Activated CD4-positive, alpha-beta T cell treated with anti-CD3 and anti-CD28 coated beads, Interleukin-2, amount 10 ng/mL, durations not matched to agents 24 days and 14 days (primary cell): ENCODE data around the gene TRABD. TPM values are rescaled to one million over a fixed set of nuclear protein-coding genes. Genes with fewer than 3 reads are reported as not detected.
"Not testable (repeated sequence)": the region's sequence is repeated elsewhere in the genome, so short reads cannot be mapped to it uniquely, and the experiment has no call there.

Experiments
- DNase-seq: peaks from one replicate; pipeline ENCODE4 v3.0.0; 2022
- H3K27ac Mint-ChIP-seq: one replicate; pipeline ENCODE4 v1.8.0; 2022; ENCODE audit warnings: mild to moderate bottlenecking, mixed read lengths
- H3K27me3 Mint-ChIP-seq: one replicate; pipeline ENCODE4 v1.8.0; 2022; ENCODE audit warnings: mixed read lengths
- H3K36me3 Mint-ChIP-seq: one replicate; pipeline ENCODE4 v1.8.0; 2022; ENCODE audit warnings: low read depth, mild to moderate bottlenecking, mixed read lengths
- H3K4me1 Mint-ChIP-seq: one replicate; pipeline ENCODE4 v1.8.0; 2021; ENCODE audit warnings: mixed read lengths
- H3K4me3 Mint-ChIP-seq: one replicate; pipeline ENCODE4 v1.8.0; 2022; ENCODE audit warnings: mild to moderate bottlenecking, moderate library complexity, mixed read lengths
- H3K9me3 Mint-ChIP-seq: one replicate; pipeline ENCODE4 v1.8.0; 2021; ENCODE audit warnings: mixed read lengths
- intact Hi-C: fragments of 100-400 bp; cut with micrococcal nuclease; formaldehyde crosslinking; loops from one replicate; pipeline ENCODE4 v1.15.1; 2023
- total RNA-seq: library from RNA; stranded (reverse); gene quantifications from 2 replicates; pipeline ENCODE4 v1.2.3, GENCODE V29; 2022

Gene TRABD
- total RNA-seq, 1 donor from 2014 or later = 97.4 TPM

- peaks cover 6% of the 10 kb centered on the region for H3K4me1 Mint-ChIP-seq
- peaks cover 22% of the 10 kb centered on the region for H3K27me3 Mint-ChIP-seq
- no peak for DNase-seq
- no peak overlapping the region for H3K27ac Mint-ChIP-seq
- no peak overlapping the region for H3K4me3 Mint-ChIP-seq
- H3K9me3 Mint-ChIP-seq = no peaks in the 10 kb centered on the region
- intact Hi-C loops = no loop called here
- no peaks in the 10 kb centered on the region for H3K36me3 Mint-ChIP-seq
Observed at GRCh38 chr22:50165436-50166123, 20.1 kb upstream of the TRABD start.

DNA sequence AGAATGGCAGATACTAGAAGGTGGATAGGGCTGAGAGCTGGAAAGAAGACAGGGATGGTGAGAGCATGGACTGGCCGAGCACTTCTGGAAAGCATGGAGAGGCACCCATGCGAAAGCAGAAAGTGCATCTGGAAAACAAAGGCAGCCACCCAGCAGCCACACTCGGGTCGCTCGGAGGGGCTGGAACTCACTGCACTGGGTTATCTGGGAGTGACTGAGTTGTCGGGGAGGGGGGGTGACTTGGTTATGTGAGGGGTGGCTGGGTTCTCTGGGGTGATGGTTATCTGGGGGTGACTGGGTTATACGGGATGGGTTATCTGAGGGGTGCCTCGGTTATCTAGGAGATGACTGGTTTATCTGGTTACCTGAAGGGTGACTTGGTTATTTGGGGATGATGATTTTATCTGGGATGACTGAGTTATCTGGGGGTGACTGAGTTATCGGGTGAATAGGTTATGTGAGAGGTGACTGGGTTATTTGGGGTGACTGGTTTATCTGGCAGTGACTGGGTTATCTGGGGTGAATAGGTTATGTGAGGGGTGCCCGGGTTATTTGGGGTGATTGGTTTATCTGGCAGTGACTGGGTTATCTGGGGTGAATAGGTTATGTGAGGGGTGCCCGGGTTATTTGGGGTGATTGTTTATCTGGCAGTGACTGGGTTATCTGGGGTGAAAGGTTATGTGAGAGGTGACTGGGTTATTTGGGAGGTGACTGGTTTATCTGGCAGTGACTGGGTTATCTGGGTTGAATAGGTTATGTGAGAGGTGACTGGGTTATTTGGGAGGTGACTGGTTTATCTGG, 17.8 kb upstream of the TRABD start:
- Mint-ChIP-seq H3K9me3 (no peaks in the 10 kb centered on the region), H3K27me3 (peaks cover 36% of the 10 kb centered on the region), H3K4me1 (peaks cover 6% of the 10 kb centered on the region), H3K27ac (peak overlapping the region; percentile 25), H3K4me3 (peak overlapping the region; percentile 16), H3K36me3 (no peaks in the 10 kb centered on the region)
- intact Hi-C loops = no loop called here
- no peak for DNase-seq

DNA sequence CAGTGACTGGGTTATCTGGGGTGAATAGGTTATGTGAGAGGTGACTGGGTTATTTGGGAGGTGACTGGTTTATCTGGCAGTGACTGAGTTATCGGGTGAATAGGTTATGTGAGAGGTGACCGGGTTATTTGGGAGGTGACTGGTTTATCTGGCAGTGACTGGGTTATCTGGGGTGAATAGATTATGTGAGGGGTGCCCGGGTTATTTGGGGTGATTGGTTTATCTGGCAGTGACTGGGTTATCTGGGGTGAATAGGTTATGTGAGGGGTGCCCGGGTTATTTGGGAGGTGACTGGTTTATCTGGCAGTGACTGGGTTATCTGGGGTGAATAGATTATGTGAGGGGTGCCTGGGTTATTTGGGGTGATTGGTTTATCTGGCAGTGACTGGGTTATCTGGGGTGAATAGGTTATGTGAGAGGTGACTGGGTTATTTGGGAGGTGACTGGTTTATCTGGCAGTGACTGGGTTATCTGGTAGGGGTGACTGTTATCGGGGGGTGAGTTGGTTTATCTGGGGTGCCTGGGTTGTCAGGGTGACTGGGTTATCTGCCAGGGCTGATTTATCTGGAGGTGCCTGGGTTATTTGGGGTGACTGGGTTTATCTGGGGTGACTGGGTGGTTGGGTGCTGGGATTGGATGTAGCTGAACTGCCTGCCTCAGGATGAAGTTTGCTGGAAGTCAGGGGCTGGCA, 17.1 kb upstream of the TRABD start:
- H3K4me1 Mint-ChIP-seq, intact Hi-C loops, H3K9me3 Mint-ChIP-seq, DNase-seq, H3K36me3 Mint-ChIP-seq: not testable (repeated sequence)
- Mint-ChIP-seq H3K4me3 (peak overlapping the region; percentile 77), H3K27me3 (peaks cover 36% of the 10 kb centered on the region), H3K27ac (peak overlapping the region; percentile 73)

- Mint-ChIP-seq H3K27me3 (peaks cover 36% of the 10 kb centered on the region), H3K9me3 (no peaks in the 10 kb centered on the region), H3K27ac (peak overlapping the region; percentile 73), H3K4me1 (peaks cover 6% of the 10 kb centered on the region), H3K4me3 (peak overlapping the region; percentile 77), H3K36me3 (no peaks in the 10 kb centered on the region)
- intact Hi-C loops = no loop called here
- no peak for DNase-seq
Observed at GRCh38 chr22:50169181-50169759, 16.4 kb upstream of the TRABD start.

- intact Hi-C loops = no loop called here
- Mint-ChIP-seq H3K27me3 (peaks cover 36% of the 10 kb centered on the region), H3K4me1 (peaks cover 6% of the 10 kb centered on the region), H3K27ac (no peak overlapping the region), H3K9me3 (no peaks in the 10 kb centered on the region), H3K4me3 (peak overlapping the region; percentile 66), H3K36me3 (no peaks in the 10 kb centered on the region)
- DNase-seq = peak; percentile 83
Observed at GRCh38 chr22:50169774-50170341, 15.9 kb upstream of the TRABD start.

DNA sequence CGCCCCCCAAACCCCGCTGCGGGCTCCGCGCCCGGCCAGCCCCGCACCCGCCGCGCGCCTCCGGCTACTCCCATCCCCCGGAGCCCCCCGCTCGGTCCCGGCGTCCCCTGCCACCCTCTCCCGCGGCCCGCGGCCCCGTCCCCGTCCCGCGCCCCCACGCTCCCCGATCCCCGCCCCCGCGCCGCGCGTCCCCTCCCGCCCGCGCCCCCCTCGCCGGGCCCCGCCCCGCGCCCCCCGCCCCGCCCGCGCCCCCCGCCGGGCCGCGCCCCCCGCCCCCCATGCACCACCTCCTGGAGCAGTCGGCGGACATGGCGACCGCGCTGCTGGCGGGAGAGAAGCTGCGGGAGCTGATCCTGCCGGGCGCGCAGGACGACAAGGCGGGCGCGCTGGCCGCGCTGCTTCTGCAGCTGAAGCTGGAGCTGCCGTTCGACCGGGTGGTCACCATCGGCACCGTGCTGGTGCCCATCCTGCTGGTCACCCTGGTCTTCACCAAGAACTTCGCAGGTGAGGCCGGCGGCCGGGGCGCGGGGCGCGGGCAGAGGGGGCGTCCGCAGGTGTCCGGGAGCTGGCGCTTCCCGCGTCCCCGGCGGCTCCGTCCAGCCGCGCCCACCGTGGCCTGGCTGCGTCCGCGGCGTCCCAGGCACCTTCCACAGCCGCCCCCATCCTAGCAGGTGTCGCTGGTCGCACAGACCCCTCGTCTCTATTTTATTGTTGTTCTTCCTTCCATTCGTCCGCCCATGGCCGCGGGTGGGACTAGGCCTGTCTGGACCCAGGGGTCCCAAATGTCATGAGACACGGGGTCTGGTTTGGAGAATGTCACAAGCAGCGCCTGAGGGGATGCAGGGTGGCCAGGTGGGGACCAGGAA, 15.0 kb upstream of the TRABD start, which contains the start of gene PANX2:
Gene PANX2 (plus strand): TSS at position 279 of the 866 bp plus-strand sequence. CDS start 0 bp downstream, at position 279.
- peak within 1 kb of the TSS; percentile 73 for H3K27ac Mint-ChIP-seq
- intact Hi-C loops = no loop called here

DNA sequence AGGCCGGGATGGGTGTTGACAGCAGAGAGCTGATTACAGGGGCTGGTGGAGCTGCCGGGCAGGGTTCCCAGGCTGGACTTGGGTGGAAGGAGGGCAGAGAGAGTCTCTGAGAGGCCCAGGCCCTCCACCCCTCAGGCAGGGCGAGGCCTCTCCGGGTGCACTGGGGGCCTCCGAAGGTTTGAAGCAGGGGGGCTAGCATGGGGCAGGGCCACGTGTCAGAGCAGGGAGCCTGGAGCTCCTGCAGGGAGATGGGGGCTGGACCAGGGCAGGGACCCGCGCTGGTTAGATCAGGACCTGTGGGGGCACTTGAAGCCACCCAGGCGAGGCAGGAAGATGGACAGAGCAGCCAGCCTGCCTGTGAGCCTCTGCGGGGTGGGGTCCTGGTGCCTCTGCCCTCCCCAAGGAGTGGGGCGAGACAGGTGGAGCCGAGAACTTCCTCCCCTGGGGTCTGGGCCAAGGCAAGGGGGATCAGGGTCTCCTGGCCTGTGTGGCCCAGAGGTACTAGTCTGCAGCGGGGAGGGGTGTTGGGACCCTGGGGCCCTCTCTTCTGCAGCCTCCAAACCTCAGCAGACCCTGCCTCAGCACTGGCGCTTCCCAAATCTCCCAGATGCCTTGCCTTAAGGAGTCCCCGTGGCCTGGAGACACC, 14.3 kb upstream of the TRABD start:
- H3K27me3 Mint-ChIP-seq = peaks cover 36% of the 10 kb centered on the region
- no peak for DNase-seq
- peaks cover 6% of the 10 kb centered on the region for H3K4me1 Mint-ChIP-seq
- H3K4me3 Mint-ChIP-seq = peak overlapping the region; percentile 79
- no peaks in the 10 kb centered on the region for H3K9me3 Mint-ChIP-seq
- H3K27ac Mint-ChIP-seq = peak overlapping the region; percentile 73
- no peaks in the 10 kb centered on the region for H3K36me3 Mint-ChIP-seq
- intact Hi-C loops = no loop called here

More for the DNA sequence above, 15.0 kb upstream of the TRABD start, which contains the start of gene PANX2:
- H3K27me3 Mint-ChIP-seq = peaks cover 36% of the 10 kb centered on the region
- peak within 1 kb of the TSS; percentile 79 for H3K4me3 Mint-ChIP-seq
- no peak for DNase-seq
- H3K36me3 Mint-ChIP-seq = no peaks in the 10 kb centered on the region
- no peaks in the 10 kb centered on the region for H3K9me3 Mint-ChIP-seq
- peaks cover 6% of the 10 kb centered on the region for H3K4me1 Mint-ChIP-seq

DNA sequence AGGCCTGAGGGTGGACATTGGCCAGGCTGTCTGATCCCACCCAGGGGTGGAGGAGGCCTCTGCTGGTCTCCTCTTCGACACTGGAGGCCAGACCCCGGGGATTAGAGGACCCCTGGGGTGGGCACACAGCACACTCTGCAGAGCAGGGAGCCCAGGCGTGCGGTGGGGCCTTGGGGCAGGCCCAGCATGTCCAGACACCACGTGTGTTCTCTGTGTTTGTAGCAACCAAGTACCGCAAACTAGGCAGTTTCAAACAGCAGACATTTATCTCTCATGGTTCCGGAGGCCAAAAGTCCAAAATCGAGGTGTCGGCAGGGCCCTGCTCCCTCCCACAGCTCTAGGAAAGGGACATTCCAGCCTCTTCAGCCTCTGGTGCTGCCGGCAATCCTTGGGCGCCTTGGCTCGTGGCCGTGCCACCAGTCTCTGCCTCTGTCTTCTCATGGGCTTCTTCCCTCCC, 13.7 kb upstream of the TRABD start:
- Mint-ChIP-seq H3K27ac (peak overlapping the region; percentile 11), H3K4me1 (peaks cover 6% of the 10 kb centered on the region), H3K36me3 (no peaks in the 10 kb centered on the region), H3K9me3 (no peaks in the 10 kb centered on the region), H3K27me3 (peaks cover 36% of the 10 kb centered on the region), H3K4me3 (peak overlapping the region; percentile 25)
- DNase-seq = no peak
- intact Hi-C loops = no loop called here

DNA sequence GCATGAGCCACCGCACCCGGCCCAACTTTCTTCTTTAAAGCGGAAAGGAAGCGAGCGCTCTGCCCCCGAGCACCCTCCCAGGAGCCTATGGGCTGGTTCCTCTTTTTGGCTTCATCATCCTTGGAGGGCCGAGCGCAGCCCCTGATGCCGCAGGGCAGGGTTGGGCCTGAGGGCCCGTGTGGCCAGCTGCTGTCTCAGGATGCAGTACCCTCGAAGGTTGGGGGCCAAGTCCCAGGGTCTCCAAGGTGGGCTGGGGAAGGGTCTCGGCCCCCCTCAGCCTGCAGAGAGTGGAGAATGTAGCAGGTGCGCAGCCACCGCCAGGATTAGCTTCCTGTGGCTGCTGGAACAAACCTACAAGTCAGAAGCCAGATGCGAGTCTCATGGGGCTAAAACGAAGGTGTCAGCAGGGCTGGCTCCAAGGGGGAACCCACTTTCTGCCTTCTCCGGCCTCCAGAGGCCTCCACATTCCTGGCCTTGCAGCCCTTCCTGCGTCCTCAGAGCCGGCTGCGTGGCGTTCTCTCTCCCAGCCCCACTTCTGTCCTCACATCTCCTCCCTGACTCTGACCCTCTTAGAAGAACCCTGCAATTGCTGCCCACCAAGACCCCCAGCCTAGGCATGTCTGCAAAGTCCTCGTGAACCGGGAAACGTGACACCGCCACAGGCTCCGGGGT, 12.3 kb upstream of the TRABD start:
- intact Hi-C loops = no loop called here
- Mint-ChIP-seq H3K27ac (no peak overlapping the region), H3K27me3 (peaks cover 27% of the 10 kb centered on the region), H3K36me3 (no peaks in the 10 kb centered on the region), H3K9me3 (no peaks in the 10 kb centered on the region), H3K4me1 (peaks cover 3% of the 10 kb centered on the region), H3K4me3 (no peak overlapping the region)
- no peak for DNase-seq

- H3K27me3 Mint-ChIP-seq = peaks cover 22% of the 10 kb centered on the region
- H3K4me1 Mint-ChIP-seq = peaks cover 2% of the 10 kb centered on the region
- H3K9me3 Mint-ChIP-seq = no peaks in the 10 kb centered on the region
- H3K27ac Mint-ChIP-seq = no peak overlapping the region
- no peak for DNase-seq
- intact Hi-C loops = no loop called here
- no peaks in the 10 kb centered on the region for H3K36me3 Mint-ChIP-seq
- no peak overlapping the region for H3K4me3 Mint-ChIP-seq
Observed at GRCh38 chr22:50173983-50174355, 11.7 kb upstream of the TRABD start.

GRCh38 chr22:50174382-50175190, 11.1 kb upstream of the TRABD start:
- Mint-ChIP-seq H3K4me1 (no peaks in the 10 kb centered on the region), H3K27ac (no peak overlapping the region), H3K4me3 (no peak overlapping the region), H3K27me3 (peaks cover 18% of the 10 kb centered on the region), H3K36me3 (no peaks in the 10 kb centered on the region), H3K9me3 (no peaks in the 10 kb centered on the region)
- no peak for DNase-seq
- intact Hi-C loops = no loop called here
